Measurements from ENCODE around the gene AHRR.
A peak's percentile ranks its signal among the peaks of the same experiment; 100 is the strongest.

The AHRR gene

DNA sequence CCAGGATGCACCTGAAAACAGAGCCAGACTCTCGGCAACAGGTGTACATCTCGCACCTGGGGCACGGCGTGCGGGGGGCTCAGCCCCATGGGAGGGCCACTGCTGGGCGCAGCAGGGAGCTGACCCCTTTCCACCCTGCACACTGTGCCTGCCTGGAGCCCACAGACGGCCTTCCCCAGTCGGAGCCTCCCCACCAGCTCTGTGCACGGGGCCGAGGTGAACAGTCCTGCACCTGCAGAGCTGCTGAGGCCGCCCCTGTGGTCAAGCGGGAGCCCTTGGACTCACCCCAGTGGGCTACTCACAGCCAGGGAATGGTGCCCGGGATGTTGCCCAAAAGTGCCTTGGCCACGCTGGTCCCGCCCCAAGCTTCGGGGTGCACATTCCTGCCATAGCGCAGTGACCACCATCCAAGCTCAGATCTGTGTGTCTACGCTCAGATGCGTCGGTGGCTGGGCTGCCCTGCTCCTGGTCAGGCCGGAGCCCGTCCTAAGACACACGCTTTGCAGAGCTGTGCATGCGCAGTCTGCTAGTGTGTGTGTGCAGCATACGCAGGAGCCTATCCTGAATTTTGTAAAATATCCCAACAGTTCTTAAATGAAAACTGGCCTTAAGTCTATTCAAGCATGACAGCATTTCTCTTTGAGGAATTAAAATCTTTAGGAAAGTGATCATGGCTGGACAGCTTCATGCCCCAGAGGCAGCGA lies 113.1 kb downstream of the AHRR start:
- no peak for DNase-seq (ENCODE audit: insufficient read length, low spot score)
- no peak for FAIRE-seq
- TF ChIP-seq, protein P1, sequence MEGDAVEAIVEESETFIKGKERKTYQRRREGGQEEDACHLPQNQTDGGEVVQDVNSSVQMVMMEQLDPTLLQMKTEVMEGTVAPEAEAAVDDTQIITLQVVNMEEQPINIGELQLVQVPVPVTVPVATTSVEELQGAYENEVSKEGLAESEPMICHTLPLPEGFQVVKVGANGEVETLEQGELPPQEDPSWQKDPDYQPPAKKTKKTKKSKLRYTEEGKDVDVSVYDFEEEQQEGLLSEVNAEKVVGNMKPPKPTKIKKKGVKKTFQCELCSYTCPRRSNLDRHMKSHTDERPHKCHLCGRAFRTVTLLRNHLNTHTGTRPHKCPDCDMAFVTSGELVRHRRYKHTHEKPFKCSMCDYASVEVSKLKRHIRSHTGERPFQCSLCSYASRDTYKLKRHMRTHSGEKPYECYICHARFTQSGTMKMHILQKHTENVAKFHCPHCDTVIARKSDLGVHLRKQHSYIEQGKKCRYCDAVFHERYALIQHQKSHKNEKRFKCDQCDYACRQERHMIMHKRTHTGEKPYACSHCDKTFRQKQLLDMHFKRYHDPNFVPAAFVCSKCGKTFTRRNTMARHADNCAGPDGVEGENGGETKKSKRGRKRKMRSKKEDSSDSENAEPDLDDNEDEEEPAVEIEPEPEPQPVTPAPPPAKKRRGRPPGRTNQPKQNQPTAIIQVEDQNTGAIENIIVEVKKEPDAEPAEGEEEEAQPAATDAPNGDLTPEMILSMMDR (IDR thresholded peaks at IDR 0.05; ENCODE audit: insufficient read depth, missing control alignments) = no peak

DNA sequence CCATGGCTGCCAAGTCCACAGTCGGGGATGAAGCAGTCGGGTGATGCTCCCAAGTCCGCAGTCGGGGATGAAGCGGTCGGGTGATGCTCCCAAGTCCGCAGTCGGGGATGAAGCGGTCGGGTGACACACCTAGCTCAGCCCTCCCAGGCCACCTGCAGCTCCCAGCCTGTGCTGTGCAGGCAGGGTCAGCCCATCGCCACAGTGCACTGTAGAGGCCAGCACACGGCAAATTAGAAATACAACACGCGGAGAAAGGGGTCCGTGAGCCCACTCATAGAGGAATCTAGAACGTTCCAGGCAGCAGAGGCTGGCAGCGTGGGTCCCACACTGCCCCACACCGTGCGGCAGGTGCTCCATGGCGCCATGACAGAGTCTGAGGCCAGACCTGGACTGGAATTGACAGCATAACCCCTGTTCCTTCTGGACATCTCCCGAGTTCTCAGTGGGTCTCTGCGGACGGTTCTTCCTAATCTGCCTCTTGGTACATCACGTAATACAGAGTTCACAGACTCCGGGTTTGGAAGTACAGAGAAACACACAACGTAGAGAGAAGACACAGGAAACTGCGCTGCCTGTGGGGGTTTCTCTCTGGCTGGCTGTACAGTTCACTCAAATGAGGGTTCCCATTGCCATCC lies 113.8 kb downstream of the AHRR start:
- TF ChIP-seq, protein P1 (IDR thresholded peaks at IDR 0.05; ENCODE audit: insufficient read depth, missing control alignments) = no peak
- DNase-seq (ENCODE audit: insufficient read length, low spot score) = no peak
- FAIRE-seq = no peak

DNA sequence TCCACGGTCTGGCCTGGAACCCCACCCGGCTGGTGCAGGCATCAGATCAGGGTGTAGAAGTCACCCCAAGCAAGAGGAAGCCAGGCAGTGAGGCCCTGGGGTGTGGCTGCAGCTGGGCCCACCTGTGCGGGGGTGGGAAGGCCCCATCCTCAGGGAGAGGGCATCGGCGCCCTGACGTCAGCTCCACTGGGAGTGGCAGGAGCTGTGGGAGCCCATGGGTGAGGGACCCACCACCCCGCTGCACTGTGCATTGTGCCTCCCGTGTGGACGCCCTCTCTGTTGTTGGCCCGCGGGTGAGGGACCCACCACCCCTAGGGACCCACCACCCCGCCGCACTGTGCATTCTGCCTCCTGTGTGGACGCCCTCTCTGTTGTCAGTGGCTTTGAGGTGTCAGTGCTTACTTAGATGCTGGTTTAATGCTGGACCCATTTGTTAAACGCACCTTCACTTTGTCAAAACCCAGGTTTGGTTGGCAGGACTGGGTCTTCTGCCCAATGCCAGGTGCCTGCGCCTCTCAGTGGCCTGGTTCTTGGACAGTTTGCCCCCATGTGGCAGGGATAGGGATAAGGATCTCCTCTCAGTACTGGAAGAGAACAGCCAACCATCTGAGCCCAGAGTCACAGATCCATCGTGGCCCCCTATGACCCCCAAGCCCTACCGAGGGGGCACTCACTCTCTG lies 114.6 kb downstream of the AHRR start:
- DNase-seq (ENCODE audit: insufficient read length, low spot score) (no peak), FAIRE-seq (no peak)
- TF ChIP-seq, protein P1 (IDR thresholded peaks at IDR 0.05; ENCODE audit: insufficient read depth, missing control alignments) = peak; percentile 37

DNA sequence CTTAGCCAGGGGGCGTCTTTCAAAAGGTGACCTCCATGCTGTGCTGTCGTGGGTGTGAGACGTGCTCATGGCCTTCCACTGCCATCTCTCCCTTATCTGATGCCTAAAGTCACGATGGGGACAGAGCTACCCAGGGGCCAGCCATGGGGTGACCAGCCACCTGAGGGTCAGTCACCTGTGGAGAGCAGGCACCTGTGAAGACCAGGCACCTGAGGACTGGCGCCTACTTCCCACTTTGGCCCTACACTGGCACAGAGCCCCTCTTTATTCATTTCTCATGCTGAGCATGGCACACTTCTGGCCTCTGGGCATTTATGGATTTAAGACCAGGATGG lies 115.1 kb downstream of the AHRR start:
- FAIRE-seq = no peak
- DNase-seq (ENCODE audit: insufficient read length, low spot score) = no peak
- TF ChIP-seq, protein P1 (IDR thresholded peaks at IDR 0.05; ENCODE audit: insufficient read depth, missing control alignments) = no peak

DNA sequence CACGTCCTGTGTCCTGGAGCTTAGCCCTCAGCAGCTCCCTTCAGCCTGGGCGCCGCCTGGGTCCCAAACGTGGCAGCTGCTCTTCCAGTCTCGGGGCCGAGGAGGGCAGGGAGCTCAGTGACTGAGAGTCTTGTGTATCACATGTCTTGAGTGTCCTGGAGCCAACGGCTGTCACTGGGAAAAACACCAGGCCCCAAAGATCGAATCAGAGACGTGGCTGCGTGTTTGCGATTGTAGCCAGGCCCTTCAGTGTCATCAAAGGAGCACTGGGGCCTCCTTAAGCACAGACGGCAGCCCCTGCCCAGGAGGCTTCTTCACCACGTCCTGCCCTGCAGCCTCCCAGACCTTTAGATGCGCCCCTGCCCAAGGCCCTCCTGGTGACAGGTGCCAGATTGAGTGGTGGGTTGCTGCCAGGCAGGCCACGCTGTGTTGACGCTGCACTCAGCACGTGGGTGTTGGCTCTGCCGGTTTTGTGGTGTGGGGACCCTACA lies 115.8 kb downstream of the AHRR start:
- no peak for FAIRE-seq
- TF ChIP-seq, protein P1 (IDR thresholded peaks at IDR 0.05; ENCODE audit: insufficient read depth, missing control alignments) = no peak
- DNase-seq (ENCODE audit: insufficient read length, low spot score) = no peak

DNA sequence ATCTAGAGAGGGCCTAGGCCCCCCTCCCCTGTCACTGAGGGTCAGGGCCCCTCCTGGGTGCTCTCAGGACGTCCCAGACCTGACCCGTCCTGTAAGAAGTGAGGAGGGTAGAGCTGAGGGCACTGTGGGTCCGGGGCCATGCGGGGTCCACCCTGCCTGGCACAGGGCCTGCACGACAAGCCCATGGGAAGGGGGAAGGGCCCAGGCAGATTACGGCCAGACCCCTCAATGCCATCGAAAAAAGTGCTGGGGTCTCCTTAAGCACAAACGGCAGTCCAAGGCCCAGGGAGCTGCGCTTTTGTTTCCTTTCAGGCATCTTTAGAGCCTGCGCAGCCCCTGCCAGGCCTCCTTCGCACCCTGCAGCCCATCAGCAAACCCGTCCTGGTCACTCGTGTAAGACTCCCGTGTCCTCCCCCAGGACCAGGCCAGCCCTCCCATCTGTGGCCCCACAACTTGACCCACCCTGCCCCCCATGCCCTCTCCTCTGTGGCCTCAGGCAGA lies 117.0 kb downstream of the AHRR start:
- TF ChIP-seq, protein P1 (IDR thresholded peaks at IDR 0.05; ENCODE audit: insufficient read depth, missing control alignments) = no peak
- no peak for FAIRE-seq

More for the DNA sequence above, 117.0 kb downstream of the AHRR start:
- DNase-seq (ENCODE audit: insufficient read length, low spot score) = no peak
